Lung (tissue), 16 donors: ENCODE measurements around the gene SKA2. TPM values are rescaled to one million over a fixed set of nuclear protein-coding genes. Genes with fewer than 3 reads are reported as not detected.
A peak's percentile ranks its signal among the peaks of the same experiment; 100 is the strongest.

Experiments used
- ATAC-seq: fragments of 200-7000 bp; cut with Tn5 transposase; one replicate; pipeline ENCODE4 v1.9.1; 2020; ENCODE audit warnings: moderate number of reproducible peaks; ENCODE audit not compliant: insufficient read depth, low FRiP score
- DNase-seq, 3 donors: peaks; one replicate each; pipeline ENCODE4 v3.0.0-alpha.2; 2013 to 2017
- H3K27ac ChIP-seq, 2 donors: one replicate each; pipeline ENCODE4 v1.5.1; 2013; ENCODE audit warnings: mild to moderate bottlenecking in 2 of 2, moderate library complexity in 2 of 2, control low read depth in 1 of 2, inconsistent platforms in 1 of 2, low read depth in 1 of 2, low read length in 1 of 2
- H3K27me3 ChIP-seq, 3 donors: one replicate each; pipeline ENCODE4 v1.5.1; 2013; ENCODE audit warnings: low read length in 2 of 3; ENCODE audit not compliant: control insufficient read depth in 3 of 3, insufficient read depth in 3 of 3
- H3K36me3 ChIP-seq, 4 donors: one replicate each; pipeline ENCODE4 v1.5.1; 2013; ENCODE audit warnings: low read length in 4 of 4, mild to moderate bottlenecking in 1 of 4, moderate library complexity in 1 of 4; ENCODE audit not compliant: control insufficient read depth in 4 of 4, insufficient read depth in 4 of 4
- H3K4me1 ChIP-seq, 5 donors: one replicate each; pipeline ENCODE4 v1.5.1; 2013; ENCODE audit warnings: low read length in 5 of 5, mild to moderate bottlenecking in 2 of 5, moderate library complexity in 1 of 5; ENCODE audit not compliant: control insufficient read depth in 5 of 5, insufficient read depth in 5 of 5
- H3K4me3 ChIP-seq: one replicate; pipeline ENCODE4 v1.5.1; 2013; ENCODE audit warnings: mild to moderate bottlenecking, control low read depth, moderate library complexity
- H3K9ac ChIP-seq, 2 donors: one replicate each; pipeline ENCODE4 v1.5.1; 2013; ENCODE audit warnings: low read length in 2 of 2, control low read depth in 1 of 2; ENCODE audit not compliant: insufficient read depth in 1 of 2
- H3K9me3 ChIP-seq, 4 donors: one replicate each; pipeline ENCODE4 v1.5.1; 2013; ENCODE audit warnings: low read length in 3 of 4, mild to moderate bottlenecking in 1 of 4, moderate library complexity in 1 of 4; ENCODE audit not compliant: control insufficient read depth in 4 of 4, insufficient read depth in 3 of 4
- WGBS, 2 donors: extraction: QIAGEN DNeasy Blood & Tissue Kit; methylation state at CpG; one replicate each; pipeline ENCODE4 v1.1.7; 2013; 5-methylcytosine and 5-hydroxymethylcytosine counted together
- long read RNA-seq, 5 donors: transcript quantifications; one replicate each; lab custom pipeline, GENCODE V29; 2026
- polyA plus RNA-seq, 2 donors: library from polyadenylated mRNA; stranded (reverse); fragments of 200-250 nt; gene quantifications; one replicate each; pipeline ENCODE4 v1.2.1, GENCODE V29; 2013
- total RNA-seq, 2 donors: library from RNA; depleted of rRNA in 1 of 2; stranded (reverse); fragments of >200 nt in 1 of 2; gene quantifications; one replicate each; pipeline ENCODE4 v1.2.1, GENCODE V29; 2014 to 2021
- TF ChIP-seq, protein P1 (sequence below): IDR thresholded peaks from 2 replicates; pipeline ENCODE4 v1.5.1; 2012; ENCODE audit warnings: mild to moderate bottlenecking; ENCODE audit errors: control extremely low read depth, extremely low read depth
- donor health status: control.
- donor health status: control.
- donor health status: Bipolar disorder and iron deficiency.
- donor health status: healthy.
- donor health status: DM: yes; HTN: yes; CAD: no.

The SKA2 gene, protein sequence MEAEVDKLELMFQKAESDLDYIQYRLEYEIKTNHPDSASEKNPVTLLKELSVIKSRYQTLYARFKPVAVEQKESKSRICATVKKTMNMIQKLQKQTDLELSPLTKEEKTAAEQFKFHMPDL
- total RNA-seq, result 10 to 100 TPM; 22.2 to 46.7 TPM
- polyA plus RNA-seq, result 10 to 100 TPM; 20.0 to 35.7 TPM
- long read RNA-seq, donor 1, transcript SKA2-206 (3 exons, 595 nt), result major isoform, 13 of 33 reads
- long read RNA-seq, donor 1, transcript SKA2-201 (4 exons, 2,798 nt), result minor isoform, 12 of 33 reads
- long read RNA-seq, donor 1, partial matches to known transcripts, result 0 of 33 reads
- long read RNA-seq, donor 1, other reads (novel, unspliced or antisense), result 0 of 33 reads
- long read RNA-seq, donor 2, transcript SKA2-201 (4 exons, 2,798 nt), result major isoform, 7 of 19 reads
- long read RNA-seq, donor 2, transcript SKA2-206 (3 exons, 595 nt), result minor isoform, 6 of 19 reads
- long read RNA-seq, donor 2, partial matches to known transcripts, result 0 of 19 reads
- long read RNA-seq, donor 2, other reads (novel, unspliced or antisense), result 0 of 19 reads
- long read RNA-seq, donor 3, transcript SKA2-208 (2 exons, 533 nt), result minor isoform, 5 of 23 reads
- long read RNA-seq, donor 3, transcript SKA2-206 (3 exons, 595 nt), result major isoform, 9 of 23 reads
- long read RNA-seq, donor 3, transcript SKA2-201 (4 exons, 2,798 nt), result major isoform, 9 of 23 reads
- long read RNA-seq, donor 3, partial matches to known transcripts, result 0 of 23 reads
- long read RNA-seq, donor 3, other reads (novel, unspliced or antisense), result 0 of 23 reads
- long read RNA-seq, donor 4, transcript SKA2-201 (4 exons, 2,798 nt), result major isoform, 5 of 16 reads
- long read RNA-seq, donor 4, transcript SKA2-208 (2 exons, 533 nt), result major isoform, 5 of 16 reads
- long read RNA-seq, donor 4, partial matches to known transcripts, result 0 of 16 reads
- long read RNA-seq, donor 4, other reads (novel, unspliced or antisense), result 0 of 16 reads
- long read RNA-seq, donor 5, transcript SKA2-201 (4 exons, 2,798 nt), result major isoform, 14 of 33 reads
- long read RNA-seq, donor 5, transcript SKA2-206 (3 exons, 595 nt), result major isoform, 14 of 33 reads
- long read RNA-seq, donor 5, partial matches to known transcripts, result 0 of 33 reads
- long read RNA-seq, donor 5, other reads (novel, unspliced or antisense), result 0 of 33 reads

DNA sequence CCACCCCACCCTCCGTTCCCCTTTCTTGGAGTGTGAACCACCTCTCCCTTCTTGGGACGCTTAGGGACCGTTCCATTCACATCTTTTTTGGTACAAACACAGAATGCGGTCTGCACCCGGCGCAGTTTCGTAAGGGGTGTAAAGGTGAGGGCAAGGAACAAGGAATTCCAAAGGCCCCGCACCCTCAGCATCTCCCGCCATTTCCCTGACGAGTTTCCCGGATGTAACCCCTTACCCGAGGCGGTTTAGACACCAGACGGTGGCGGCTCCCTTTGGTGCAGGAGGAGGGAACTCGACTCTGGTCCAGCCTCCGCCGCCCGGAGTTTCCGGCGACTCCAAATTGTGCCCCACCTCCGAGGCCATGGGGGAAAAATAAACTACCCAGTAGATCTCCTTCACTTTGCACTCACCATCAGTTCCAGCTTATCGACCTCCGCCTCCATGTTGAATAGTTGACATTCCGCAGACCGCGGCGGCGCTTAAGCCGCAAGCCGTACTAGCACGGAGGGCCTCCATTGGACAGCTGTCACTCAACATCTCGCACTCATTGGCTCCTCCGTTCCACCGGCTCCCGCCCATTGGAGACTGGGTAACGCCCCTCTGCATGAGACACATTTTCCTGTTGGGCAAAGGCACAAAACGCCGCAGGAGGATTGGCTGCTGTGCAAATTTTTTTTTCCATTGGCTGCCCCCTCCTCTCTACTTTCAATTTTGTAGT lies at the start of gene SKA2:
Gene SKA2 (minus strand): TSS at position 466 of the 718 bp plus-strand sequence. CDS start 23 bp downstream, at position 443.
- Histone ChIP-seq H3K4me3 (peak within 1 kb of the TSS; percentile 64), H3K36me3 (no peaks in the 10 kb centered on the region), H3K9ac (peak within 1 kb of the TSS; percentile 93 to 97), H3K27ac (peak within 1 kb of the TSS; percentile 62 to 78), H3K9me3 (no peaks in the 10 kb centered on the region), H3K4me1 (peaks cover 3 to 37% (median 7%) of the 10 kb centered on the region in 5 donors), H3K27me3 (no peaks in the 10 kb centered on the region)
- 0% methylated on average over 39 of the region's 39 CpGs for WGBS, 2 donors
- DNase-seq, result no peak
- ATAC-seq, result peak; percentile 94
- TF ChIP-seq, protein P1, sequence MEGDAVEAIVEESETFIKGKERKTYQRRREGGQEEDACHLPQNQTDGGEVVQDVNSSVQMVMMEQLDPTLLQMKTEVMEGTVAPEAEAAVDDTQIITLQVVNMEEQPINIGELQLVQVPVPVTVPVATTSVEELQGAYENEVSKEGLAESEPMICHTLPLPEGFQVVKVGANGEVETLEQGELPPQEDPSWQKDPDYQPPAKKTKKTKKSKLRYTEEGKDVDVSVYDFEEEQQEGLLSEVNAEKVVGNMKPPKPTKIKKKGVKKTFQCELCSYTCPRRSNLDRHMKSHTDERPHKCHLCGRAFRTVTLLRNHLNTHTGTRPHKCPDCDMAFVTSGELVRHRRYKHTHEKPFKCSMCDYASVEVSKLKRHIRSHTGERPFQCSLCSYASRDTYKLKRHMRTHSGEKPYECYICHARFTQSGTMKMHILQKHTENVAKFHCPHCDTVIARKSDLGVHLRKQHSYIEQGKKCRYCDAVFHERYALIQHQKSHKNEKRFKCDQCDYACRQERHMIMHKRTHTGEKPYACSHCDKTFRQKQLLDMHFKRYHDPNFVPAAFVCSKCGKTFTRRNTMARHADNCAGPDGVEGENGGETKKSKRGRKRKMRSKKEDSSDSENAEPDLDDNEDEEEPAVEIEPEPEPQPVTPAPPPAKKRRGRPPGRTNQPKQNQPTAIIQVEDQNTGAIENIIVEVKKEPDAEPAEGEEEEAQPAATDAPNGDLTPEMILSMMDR, result no peak

DNA sequence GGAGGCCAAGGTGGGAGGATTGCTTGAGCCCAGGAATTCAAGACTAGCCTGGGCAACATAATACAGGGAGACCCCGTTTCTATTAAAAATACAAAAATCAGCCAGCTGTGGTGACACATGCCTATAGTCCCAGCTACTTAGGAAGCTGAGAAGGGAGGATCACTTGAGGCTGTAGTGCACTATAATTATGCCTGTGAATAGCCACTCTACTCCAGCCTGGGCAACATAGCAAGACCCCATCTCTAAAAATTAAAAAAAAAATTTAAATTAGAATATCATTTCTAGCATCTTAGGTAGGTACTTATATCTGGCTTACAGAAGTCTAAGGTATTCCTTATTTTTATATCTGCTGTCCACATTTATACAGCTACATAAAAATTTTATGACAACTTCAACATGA lies 47.3 kb upstream of the SKA2 start:
- Histone ChIP-seq H3K27me3 (no peaks in the 10 kb centered on the region), H3K4me1 (no peaks in the 10 kb centered on the region), H3K4me3 (no peak overlapping the region), H3K9ac (no peak overlapping the region), H3K36me3 (peaks cover 0 to 7% (median 0%) of the 10 kb centered on the region in 4 donors), H3K27ac (no peak overlapping the region), H3K9me3 (no peaks in the 10 kb centered on the region)
- ATAC-seq, result no peak
- no peak for DNase-seq
- 95 to 100% methylated on average over 1 of the region's 1 CpG for WGBS, 2 donors
- TF ChIP-seq, protein P1, result no peak

DNA sequence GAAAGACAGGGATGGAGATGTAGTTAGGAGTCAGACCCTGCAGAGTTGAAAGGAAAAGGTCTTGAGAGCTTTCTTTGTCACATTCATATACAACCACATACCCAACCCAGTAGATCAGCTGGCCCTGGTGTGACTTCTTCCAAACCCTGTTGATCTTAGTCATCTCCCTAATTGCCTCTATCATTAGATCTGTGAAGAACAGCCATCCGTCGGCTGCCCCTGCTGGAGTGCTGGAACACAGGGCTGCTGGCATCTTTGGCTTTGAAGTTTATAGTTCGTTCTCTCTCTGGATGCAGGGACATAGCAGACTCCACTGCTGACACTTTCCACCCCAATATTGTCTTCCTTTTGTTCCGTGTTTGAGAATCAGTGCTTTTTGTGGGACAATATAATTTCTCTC lies 44.4 kb upstream of the SKA2 start:
- Histone ChIP-seq H3K9me3 (no peaks in the 10 kb centered on the region), H3K27ac (no peak overlapping the region), H3K36me3 (peaks cover 0 to 7% (median under 1%) of the 10 kb centered on the region in 4 donors), H3K4me1 (no peaks in the 10 kb centered on the region), H3K27me3 (no peaks in the 10 kb centered on the region), H3K9ac (no peak overlapping the region), H3K4me3 (no peak overlapping the region)
- ATAC-seq (no peak), DNase-seq (no peak)
- TF ChIP-seq, protein P1, result no peak
- WGBS, 2 donors, result 93 to 98% methylated on average over 4 of the region's 4 CpGs
